ENCODE data around the gene ALKBH5.
A peak's percentile ranks its signal among the peaks of the same experiment; 100 is the strongest.

ALKBH5 gene

DNA sequence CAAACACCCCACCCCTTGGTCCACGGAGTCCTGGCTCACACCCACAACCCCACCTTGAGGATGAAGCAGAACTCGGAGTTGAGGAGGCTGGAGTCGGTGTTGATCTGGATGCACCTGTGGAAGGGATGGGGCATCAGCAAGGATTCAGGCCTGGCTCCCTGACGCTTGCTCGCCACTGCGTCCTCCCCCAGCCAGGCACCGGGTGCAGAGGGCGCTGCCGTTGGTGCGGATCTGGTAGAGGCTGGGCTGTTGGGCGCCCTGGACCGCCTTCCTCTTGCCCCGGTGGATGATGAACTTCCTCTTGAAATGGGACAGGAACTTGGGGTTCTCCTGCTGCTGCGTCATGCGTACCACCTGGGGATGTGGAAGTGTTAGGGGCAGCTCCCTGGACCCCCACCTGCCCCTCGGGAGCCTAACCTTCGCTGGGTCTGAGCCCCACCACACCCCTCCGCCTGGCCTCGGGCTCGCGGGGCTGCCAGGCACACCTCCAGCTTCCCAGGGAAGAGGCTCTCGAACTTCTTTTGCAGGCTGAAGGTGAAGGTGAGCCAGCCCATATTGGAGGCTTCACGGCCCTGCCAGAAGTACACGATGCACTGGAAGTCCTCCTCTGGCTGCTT is 62.6 kb downstream of the ALKBH5 start:
- DNase-seq = no peak

DNA sequence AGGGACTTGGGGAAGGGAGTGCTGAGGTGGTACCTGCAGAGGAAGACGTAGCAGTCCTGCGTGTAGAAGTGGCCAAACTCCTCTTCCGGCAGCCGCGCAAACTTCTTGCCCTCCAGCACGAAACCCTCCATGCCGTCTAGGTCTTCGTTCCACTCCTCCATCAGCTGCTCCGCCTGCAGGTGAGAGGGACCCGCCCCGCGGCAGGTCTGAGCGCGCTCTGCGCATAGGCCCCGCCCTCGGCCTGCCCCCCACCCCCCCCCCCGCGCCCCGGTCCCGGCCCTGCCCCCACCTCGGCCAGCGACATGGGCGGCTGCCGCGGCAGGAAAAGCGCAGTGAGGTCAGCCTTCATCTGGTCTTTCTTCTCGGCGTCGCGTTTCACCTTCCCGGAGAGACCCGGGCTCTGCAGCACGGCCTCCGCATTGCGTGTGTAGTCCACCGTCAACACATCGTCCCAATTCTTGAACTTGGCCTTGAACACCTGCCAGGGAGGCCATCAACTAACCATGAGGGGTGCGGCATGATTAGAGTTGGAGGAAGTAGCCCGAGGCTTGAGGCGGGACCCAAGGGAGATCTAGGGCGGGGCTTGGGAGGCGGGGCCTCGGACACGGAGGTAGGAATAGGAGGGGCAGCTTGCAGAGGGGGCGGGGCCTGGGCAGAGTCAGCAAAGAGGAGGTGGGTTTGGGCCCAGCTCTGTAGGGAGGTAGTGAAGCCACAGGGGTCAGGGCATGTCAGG is 63.4 kb downstream of the ALKBH5 start:
- peak; percentile 37 for DNase-seq

DNA sequence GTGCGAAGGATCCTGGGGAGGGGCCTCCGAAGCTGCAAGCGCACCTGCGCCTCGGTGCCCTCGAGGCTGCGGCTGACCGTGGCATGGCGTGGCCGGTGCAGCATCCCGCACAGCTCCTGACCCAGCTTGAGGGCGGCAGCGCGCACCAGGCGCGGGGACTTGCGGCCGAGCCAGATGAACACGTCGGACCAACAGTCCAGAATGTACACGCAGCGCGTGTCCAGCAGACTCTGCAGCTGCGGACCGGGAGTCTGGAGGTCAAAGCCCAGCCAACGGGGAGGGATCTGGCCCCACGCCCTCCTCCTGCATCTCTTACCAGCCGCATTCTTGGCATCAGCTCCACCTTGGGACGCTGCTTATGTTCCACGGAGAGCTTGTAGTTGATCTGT is 64.0 kb downstream of the ALKBH5 start:
- no peak for DNase-seq

DNA sequence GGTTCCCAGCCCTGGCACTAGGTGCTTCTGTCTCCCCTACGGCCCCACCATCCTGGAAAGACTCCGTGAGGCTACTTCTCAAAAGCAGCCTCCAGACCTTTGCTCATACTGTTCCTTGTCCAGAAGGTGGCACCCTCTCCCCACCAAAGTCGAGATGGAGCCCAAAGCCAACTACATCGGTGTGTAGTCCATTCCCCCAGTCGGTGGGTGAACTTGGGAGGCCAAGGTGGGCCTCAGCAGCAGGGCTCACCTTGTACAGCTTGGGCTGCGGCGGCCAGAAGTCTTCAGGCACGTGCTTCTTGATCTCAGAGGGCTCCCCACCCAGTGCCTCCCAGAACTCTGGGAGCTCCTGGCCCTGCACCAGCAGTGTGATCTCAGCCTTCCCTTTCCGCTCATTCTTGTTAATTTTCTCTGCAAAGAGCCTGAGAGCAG is 64.7 kb downstream of the ALKBH5 start:
- peak; percentile 70 for DNase-seq

GRCh38 chr17:18248811-18249210 is 65.2 kb downstream of the ALKBH5 start:
- DNase-seq = no peak

GRCh38 chr17:18250259-18250658 is 66.6 kb downstream of the ALKBH5 start:
- no peak for DNase-seq

DNA sequence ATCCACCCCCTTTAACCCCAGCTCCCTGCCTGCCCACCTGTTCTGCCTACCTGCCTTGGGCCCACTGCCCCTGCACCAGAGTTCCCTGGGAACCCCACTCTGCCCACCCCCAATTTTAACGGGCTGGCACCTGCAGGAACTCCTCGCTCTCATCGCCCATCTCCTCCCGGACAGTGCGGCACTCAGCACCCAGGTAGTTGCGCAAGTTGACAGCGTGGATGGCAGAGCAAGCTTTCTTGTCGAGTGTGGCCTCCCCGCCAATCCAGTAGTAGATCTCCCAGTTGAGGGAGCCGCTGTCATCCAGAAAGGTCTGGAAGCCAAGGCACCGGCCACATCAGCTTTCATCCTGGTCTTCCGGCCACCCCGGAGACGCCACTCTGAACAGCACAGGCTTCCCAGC is 67.1 kb downstream of the ALKBH5 start:
- no peak for DNase-seq

- no peak for DNase-seq
Observed at GRCh38 chr17:18251204-18251603, 67.6 kb downstream of the ALKBH5 start.

DNA sequence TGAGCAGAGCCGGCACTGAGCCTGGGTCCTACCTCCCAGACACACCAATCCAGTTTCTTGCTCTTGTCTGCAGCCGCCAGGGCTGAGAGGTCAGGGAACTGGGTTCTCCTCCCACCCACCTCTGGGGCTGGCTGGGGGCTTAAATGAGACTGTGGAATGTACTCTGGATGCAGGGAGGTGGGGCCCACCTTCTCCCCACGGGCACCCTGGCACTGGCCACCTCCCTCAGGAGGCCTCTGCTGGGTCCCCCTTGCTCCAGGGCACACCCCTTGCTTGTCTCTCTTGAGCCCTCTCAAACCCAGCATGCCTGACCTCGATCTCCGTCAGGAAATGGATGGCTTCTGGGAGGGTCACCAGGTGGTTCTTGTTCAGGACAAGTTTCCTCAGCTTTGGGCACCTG is 68.5 kb downstream of the ALKBH5 start:
- no peak for DNase-seq

DNA sequence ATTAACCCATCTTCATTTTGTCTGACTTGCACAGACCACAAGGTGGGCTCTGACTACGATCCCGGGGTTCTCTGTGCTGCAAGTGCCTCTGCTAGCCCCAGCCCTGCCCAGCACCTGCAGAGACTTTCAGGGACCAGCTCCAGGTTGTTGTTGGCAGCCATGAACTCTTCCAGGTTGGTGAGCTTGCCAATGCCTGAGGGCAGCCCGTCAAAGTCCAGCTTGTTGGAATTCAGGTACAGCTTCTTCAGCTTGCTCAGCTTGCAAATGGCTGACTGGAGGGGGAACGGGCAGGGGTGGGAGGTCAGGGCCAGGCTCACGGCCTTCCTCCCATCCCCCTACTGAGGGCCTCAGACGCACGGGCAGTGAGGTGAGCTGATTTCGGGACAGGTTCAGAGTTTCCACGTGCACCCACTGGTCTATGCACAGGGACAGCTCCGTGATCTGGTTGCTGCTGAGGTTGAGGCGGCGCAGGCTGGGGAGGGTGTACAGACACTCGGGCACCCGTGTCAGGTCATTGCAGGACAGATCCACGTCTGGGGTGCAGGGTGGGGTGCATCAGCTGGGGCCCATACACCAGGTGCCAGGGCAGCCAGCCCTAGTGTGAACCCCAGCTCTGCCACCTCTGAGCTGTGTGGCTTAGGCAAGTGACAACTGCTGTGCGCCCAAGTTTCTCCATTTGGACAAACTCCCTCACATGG is 69.7 kb downstream of the ALKBH5 start:
- DNase-seq = no peak

- DNase-seq = no peak
Observed at GRCh38 chr17:18253947-18254821, 70.6 kb downstream of the ALKBH5 start.

GRCh38 chr17:18254888-18255649 is 71.4 kb downstream of the ALKBH5 start:
- no peak for DNase-seq

- no peak for DNase-seq
Observed at GRCh38 chr17:18256351-18256750, 72.7 kb downstream of the ALKBH5 start.

DNA sequence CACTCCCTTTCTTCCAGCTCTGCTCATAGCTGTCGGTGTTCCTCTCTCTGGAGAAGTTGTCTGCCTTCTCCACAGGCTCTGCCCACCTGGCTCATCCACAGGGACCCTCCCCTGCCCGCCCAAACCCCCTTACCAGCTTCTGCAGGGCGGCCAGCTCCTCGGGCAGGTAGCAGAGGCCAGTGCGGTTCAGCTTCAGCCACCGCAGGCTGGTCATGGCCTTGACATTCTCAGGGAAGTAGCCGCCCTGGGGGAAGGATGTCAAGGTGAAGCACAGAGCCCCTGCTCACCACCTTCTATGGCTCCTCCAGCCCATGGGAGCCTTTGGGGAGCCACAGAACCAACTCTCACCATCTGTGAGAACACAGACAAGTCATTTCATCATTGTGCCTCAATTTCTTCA is 73.1 kb downstream of the ALKBH5 start:
- DNase-seq = no peak

DNA sequence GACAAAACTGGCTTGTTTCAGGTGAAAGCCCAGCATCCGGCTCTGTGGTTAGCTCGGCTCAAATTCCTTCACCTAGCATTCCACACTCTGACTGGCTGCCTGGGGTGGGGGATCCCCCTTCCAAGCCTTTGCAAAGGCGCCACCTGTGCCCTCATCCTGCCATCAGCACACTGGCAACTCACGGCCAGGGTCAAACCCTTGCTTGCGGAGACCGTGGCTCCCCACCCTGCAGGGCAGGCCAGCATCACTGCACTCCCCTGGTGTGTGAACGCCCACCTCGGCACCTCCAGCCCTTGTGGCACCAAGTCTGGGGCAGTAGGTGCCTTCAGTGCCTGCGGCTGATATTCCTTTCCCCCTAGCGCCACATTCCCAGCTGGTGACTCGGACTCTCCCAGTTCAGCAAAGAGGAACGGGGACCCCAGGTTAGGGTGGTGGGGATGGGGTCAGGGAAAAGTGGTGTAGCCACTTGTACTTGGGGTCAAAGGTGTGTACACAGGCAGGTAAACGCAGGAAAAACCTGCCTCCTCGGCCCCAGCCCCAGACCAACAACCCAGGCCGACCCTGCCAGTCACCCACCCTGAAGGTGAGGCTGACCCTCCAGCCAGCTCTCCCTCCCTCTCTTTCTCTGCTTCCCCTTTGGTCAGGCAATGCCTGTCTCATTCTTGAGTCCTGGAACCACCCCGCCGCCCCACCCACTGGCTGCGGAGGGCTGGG is 73.8 kb downstream of the ALKBH5 start:
- DNase-seq = peak; percentile 13

- peak; percentile 74 for DNase-seq
Observed at GRCh38 chr17:18257982-18258355, 74.3 kb downstream of the ALKBH5 start.

DNA sequence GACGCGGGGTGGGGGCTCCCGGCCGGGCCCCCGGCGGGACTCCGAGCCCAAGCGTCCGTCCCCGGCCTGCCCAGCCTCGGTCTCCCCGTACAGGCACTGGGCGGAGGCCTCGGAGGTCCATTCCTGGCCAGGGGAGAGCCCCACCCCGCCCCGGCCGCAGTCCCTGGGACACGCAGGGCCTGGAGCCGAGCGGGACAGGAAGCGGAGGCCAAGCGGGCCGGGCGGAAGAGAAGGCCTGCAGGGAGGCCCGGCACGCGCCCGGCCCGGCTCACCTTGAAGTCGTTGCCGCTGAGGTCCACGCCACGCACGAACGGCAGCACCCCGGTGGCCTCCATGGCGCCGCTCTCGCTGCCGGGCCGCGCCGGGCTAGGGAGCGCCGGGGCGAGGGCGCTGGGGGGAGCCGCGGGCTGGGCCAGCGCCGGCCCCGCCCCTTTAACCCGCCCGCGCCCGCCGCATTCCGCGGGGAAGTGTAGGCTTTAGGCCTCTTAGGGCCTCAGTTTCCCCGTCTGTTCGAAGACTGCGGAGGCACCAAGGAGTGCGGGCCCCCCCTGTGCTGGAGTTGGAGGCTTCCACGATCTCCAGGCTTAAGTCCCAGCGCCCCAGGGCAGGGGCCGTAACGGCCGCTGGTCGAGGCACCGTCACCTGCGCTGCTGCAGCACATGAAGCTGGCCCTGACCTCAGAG is 74.9 kb downstream of the ALKBH5 start, which contains the start of gene FLII:
FLII (minus strand) TSS at position 383 of the 683 bp plus-strand sequence; CDS start at position 335, 48 bp downstream.
- peak; percentile 48 for DNase-seq

Measured in fibroblast of skin of back (primary cell).